Osteocyte (in vitro differentiated cells): Measurements from ENCODE around the gene CLDN3. TPM values are rescaled to one million over a fixed set of nuclear protein-coding genes. Genes with fewer than 3 reads are reported as not detected.

ENCODE experiments used
- DNase-seq: peaks from one replicate; pipeline ENCODE4 v3.0.0; 2021; ENCODE audit warnings: mixed read lengths; ENCODE audit not compliant: unreplicated experiment; ENCODE audit errors: extremely low spot score
- H3K27ac Mint-ChIP-seq: one replicate; pipeline ENCODE4 v1.8.0; 2021; ENCODE audit warnings: mild to moderate bottlenecking, mixed read lengths; ENCODE audit not compliant: unreplicated experiment
- H3K27me3 Mint-ChIP-seq: one replicate; pipeline ENCODE4 v1.8.0; 2021; ENCODE audit warnings: mixed read lengths; ENCODE audit not compliant: unreplicated experiment
- H3K36me3 Mint-ChIP-seq: one replicate; pipeline ENCODE4 v1.8.0; 2021; ENCODE audit warnings: mixed read lengths; ENCODE audit not compliant: unreplicated experiment
- H3K4me1 Mint-ChIP-seq: one replicate; pipeline ENCODE4 v1.8.0; 2021; ENCODE audit warnings: mixed read lengths; ENCODE audit not compliant: unreplicated experiment
- H3K4me3 Mint-ChIP-seq: one replicate; pipeline ENCODE4 v1.8.0; 2021; ENCODE audit warnings: mild to moderate bottlenecking, moderate library complexity, mixed read lengths; ENCODE audit not compliant: unreplicated experiment
- H3K9me3 Mint-ChIP-seq: one replicate; pipeline ENCODE4 v1.8.0; 2021; ENCODE audit warnings: mixed read lengths; ENCODE audit not compliant: unreplicated experiment
- total RNA-seq: library from RNA; stranded (reverse); gene quantifications from 2 replicates; pipeline ENCODE4 v1.2.1, GENCODE V29; 2021
- TF ChIP-seq, protein P1 (sequence below): fragments of 200-600 bp; sonication (generic); IDR thresholded peaks from 2 replicates; pipeline ENCODE4 v1.5.0; 2021; ENCODE audit warnings: antibody characterized with exemption, mild to moderate bottlenecking, moderate library complexity

Gene CLDN3
- total RNA-seq, 1 donor from 2014 or later, result not detected

DNA sequence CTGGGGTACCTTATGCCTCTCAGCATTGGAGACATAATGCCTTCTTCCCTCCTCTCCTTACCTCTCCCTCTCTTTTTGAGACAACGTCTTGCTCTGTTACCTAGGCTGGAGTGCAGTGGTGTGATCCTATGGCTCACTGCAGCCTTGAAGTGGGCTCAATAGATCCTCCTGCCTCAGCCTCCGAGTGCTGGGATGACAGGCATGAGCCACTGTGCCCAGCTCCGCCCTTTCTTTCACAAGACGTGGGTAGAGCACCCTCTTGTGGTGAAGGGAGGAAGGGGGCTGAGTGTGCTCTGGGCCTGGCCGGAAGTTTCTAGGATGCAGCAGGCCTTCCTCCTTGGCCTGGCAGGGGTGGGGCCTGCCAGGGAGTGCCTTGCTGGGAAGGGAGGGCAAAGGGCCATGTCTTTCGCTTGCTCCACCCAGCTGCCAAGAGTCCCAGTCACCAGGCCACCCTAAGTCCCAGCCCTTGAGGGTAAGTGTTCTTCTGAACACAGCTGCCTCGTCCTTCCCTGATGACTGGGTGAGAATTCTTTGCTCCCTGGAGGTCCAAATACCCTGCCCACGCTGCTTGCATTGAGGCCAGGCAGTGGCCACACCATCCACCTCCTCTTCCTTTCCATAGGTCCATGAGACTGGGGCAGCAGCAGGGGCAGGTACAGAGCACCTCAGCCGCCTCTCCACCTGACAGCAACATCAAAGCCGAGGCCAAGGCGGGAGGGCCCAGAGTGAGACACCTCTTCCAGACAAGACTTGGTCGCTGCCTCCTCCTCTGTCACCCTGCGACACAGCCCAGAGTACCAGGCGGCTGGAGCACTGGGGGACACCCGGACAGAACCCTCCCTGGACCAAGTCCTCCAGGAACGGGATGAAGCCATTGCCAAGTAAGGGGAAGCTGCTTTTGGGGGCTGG lies 35.2 kb downstream of the CLDN3 start:
- Mint-ChIP-seq H3K27me3 (no peaks in the 10 kb centered on the region), H3K4me3 (no peak overlapping the region), H3K4me1 (peaks cover 22% of the 10 kb centered on the region), H3K9me3 (no peaks in the 10 kb centered on the region), H3K36me3 (peaks cover 3% of the 10 kb centered on the region), H3K27ac (peak overlapping the region; percentile 81)
- TF ChIP-seq, protein P1, sequence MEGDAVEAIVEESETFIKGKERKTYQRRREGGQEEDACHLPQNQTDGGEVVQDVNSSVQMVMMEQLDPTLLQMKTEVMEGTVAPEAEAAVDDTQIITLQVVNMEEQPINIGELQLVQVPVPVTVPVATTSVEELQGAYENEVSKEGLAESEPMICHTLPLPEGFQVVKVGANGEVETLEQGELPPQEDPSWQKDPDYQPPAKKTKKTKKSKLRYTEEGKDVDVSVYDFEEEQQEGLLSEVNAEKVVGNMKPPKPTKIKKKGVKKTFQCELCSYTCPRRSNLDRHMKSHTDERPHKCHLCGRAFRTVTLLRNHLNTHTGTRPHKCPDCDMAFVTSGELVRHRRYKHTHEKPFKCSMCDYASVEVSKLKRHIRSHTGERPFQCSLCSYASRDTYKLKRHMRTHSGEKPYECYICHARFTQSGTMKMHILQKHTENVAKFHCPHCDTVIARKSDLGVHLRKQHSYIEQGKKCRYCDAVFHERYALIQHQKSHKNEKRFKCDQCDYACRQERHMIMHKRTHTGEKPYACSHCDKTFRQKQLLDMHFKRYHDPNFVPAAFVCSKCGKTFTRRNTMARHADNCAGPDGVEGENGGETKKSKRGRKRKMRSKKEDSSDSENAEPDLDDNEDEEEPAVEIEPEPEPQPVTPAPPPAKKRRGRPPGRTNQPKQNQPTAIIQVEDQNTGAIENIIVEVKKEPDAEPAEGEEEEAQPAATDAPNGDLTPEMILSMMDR, result peak; percentile 87
- peak; percentile 91 for DNase-seq

DNA sequence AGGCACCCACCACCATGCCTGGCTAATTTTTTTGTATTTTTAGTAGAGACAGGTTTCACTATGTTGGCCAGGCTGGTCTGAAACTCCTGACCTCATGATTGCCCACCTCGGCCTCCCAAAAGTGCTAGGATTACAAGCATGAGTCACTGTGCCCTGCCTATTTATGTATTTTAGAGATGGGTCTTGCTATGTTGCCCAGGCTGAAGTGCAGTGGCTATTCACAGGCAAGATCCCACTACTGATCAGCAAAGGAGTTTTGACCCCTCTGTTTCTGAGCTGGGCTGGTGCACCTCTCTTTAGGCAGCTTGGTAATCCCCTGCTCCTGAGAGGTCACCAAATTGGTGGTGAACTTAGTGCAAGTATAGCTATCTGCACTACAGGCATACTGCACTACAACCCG lies 37.7 kb downstream of the CLDN3 start:
- TF ChIP-seq, protein P1, result no peak
- no peak for DNase-seq

DNA sequence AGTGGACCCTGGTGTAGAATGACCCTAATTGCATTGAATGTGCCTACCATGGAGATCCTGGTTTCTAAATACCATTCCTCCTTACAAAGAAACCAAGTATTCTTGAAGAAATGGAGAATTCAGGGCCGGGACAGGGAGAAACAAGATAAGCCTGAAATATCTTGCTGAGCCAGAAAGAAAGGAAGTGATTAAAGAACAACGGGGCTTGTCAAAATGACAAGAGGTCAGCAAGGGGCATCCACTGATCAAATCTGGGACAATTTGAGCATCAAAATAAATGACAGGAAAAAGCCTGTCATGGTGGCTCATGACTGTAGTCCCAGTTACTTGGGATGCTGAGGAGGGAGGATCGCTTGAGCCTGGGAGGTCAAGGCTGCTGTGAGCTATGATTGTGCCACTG lies 39.6 kb downstream of the CLDN3 start:
- H3K4me1 Mint-ChIP-seq, result peaks cover 8% of the 10 kb centered on the region
- peaks cover 2% of the 10 kb centered on the region for H3K27me3 Mint-ChIP-seq
- no peaks in the 10 kb centered on the region for H3K9me3 Mint-ChIP-seq
- TF ChIP-seq, protein P1, result no peak
- H3K27ac Mint-ChIP-seq, result no peak overlapping the region
- DNase-seq, result no peak
- no peaks in the 10 kb centered on the region for H3K36me3 Mint-ChIP-seq
- H3K4me3 Mint-ChIP-seq, result no peak overlapping the region

More for the DNA sequence above, 37.7 kb downstream of the CLDN3 start:
- H3K4me3 Mint-ChIP-seq, result no peak overlapping the region
- H3K4me1 Mint-ChIP-seq, result peaks cover 10% of the 10 kb centered on the region
- H3K9me3 Mint-ChIP-seq, result no peaks in the 10 kb centered on the region
- H3K27ac Mint-ChIP-seq, result no peak overlapping the region
- H3K27me3 Mint-ChIP-seq, result peaks cover 2% of the 10 kb centered on the region
- peaks cover 3% of the 10 kb centered on the region for H3K36me3 Mint-ChIP-seq

DNA sequence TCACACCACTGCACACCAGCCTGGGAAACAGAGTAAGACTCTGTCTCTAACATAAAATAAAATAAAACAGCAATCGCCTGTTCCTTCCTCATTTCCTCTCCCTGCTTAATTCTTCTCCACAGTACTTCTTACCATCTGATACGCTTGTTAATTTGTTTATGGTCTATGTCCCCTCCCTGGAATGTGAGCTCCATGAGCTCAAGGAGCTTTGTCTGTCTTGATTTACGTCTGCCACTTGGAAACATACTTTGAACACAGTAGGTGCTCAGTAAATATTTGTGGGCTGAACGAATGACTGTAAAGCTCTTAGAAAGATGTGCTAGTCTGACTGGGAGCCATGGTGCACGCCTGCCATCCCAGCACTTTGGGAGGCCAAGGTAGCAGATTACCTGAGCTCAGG lies 41.5 kb downstream of the CLDN3 start:
- no peak for DNase-seq
- Mint-ChIP-seq H3K9me3 (no peaks in the 10 kb centered on the region), H3K4me1 (no peaks in the 10 kb centered on the region), H3K27me3 (peaks cover 2% of the 10 kb centered on the region), H3K4me3 (no peak overlapping the region), H3K27ac (no peak overlapping the region), H3K36me3 (no peaks in the 10 kb centered on the region)
- TF ChIP-seq, protein P1, result no peak

DNA sequence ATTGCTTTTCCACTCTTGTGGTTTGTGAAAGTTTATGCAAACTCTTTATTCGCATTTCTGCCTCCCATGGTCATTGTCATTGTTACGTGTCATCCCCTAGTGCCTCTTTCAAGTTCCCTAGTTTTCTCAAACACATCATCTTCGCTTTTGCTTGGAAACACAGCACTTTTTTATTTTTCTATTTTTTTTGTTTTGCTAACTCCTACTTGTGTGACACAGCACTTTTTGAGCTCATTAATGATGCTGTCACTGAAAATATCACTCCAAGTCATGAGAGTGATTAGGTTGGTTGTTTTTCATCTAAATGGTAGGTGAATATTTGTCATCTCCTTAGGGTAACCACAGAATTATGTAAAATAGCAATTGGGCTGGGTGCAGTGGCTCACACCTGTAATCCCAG lies 42.1 kb downstream of the CLDN3 start:
- no peak overlapping the region for H3K4me3 Mint-ChIP-seq
- TF ChIP-seq, protein P1, result no peak
- no peak for DNase-seq
- H3K36me3 Mint-ChIP-seq, result no peaks in the 10 kb centered on the region
- no peaks in the 10 kb centered on the region for H3K9me3 Mint-ChIP-seq
- H3K27ac Mint-ChIP-seq, result no peak overlapping the region
- H3K4me1 Mint-ChIP-seq, result no peaks in the 10 kb centered on the region
- peaks cover 2% of the 10 kb centered on the region for H3K27me3 Mint-ChIP-seq
